ENCODE data around the gene TMEM87A.

- TF ChIP-seq USF1 (IDR thresholded peaks at IDR 0.05) = no peak
- TF ChIP-seq EP300 (IDR thresholded peaks at IDR 0.05; ENCODE audit: borderline replicate concordance) = no peak
- no peak for TF ChIP-seq RAD21 (IDR thresholded peaks at IDR 0.05; ENCODE audit: low read depth)
- no peak for TF ChIP-seq REST (IDR thresholded peaks at IDR 0.05; ENCODE audit: low read depth)
- no peak for TF ChIP-seq CEBPB (IDR thresholded peaks at IDR 0.05)
- TF ChIP-seq TAF1 (IDR thresholded peaks at IDR 0.05; ENCODE audit: low read depth) = no peak
- TF ChIP-seq EGR1 (IDR thresholded peaks at IDR 0.05) = no peak
- TF ChIP-seq FOXM1 (IDR thresholded peaks at IDR 0.05; ENCODE audit: borderline replicate concordance, low read depth) = no peak
Observed at GRCh38 chr15:42199126-42199525, 74.1 kb downstream of the TMEM87A start.
